Activated naive CD8-positive, alpha-beta T cell treated with anti-CD3 and anti-CD28 coated beads, Interleukin-2, amount 10 ng/mL, durations not matched to agents 7 days and 5 days (primary cell): ENCODE results near the gene CD177. TPM values are rescaled to one million over a fixed set of nuclear protein-coding genes. Genes with fewer than 3 reads are reported as not detected.
"Not testable (repeated sequence)": the region's sequence is repeated elsewhere in the genome, so short reads cannot be mapped to it uniquely, and the experiment has no call there.

Source experiments
- ATAC-seq: fragments of 150-1000 bp; cut with Tn5 transposase; one replicate; pipeline ENCODE4 v1.10.0; 2021; ENCODE audit warnings: low read depth, moderate library complexity
- POLR2A ChIA-PET: fragments of 350-600 bp; sonication (Branson Sonifier 250); formaldehyde crosslinking; loops from one replicate; lab custom pipeline; 2021; ENCODE audit warnings: antibody characterized with exemption; lab: Charles Lee
- DNase-seq: peaks from one replicate; pipeline ENCODE4 v3.0.0; 2021
- H3K27ac Mint-ChIP-seq: one replicate; pipeline ENCODE4 v1.8.0; 2022; ENCODE audit warnings: mild to moderate bottlenecking, mixed read lengths
- H3K27me3 Mint-ChIP-seq: one replicate; pipeline ENCODE4 v1.8.0; 2022; ENCODE audit warnings: mild to moderate bottlenecking, moderate library complexity, mixed read lengths
- H3K36me3 Mint-ChIP-seq: one replicate; pipeline ENCODE4 v1.8.0; 2021; ENCODE audit warnings: mild to moderate bottlenecking, mixed read lengths
- H3K4me1 Mint-ChIP-seq: one replicate; pipeline ENCODE4 v1.8.0; 2021; ENCODE audit warnings: mixed read lengths
- H3K4me3 Mint-ChIP-seq: one replicate; pipeline ENCODE4 v1.8.0; 2022; ENCODE audit warnings: mild to moderate bottlenecking, moderate library complexity, mixed read lengths
- H3K9me3 Mint-ChIP-seq: one replicate; pipeline ENCODE4 v1.8.0; 2021; ENCODE audit warnings: mixed read lengths
- total RNA-seq, 2 experiments: library from RNA; stranded (reverse); gene quantifications; one replicate each; pipeline ENCODE4 v1.2.3, GENCODE V29; 2021

The CD177 gene
- total RNA-seq, 2 experiments from 2014 or later: not detected

- ATAC-seq: no peak
- POLR2A ChIA-PET: no interaction called here
- H3K4me3 Mint-ChIP-seq: no peak overlapping the region
- no peak overlapping the region for H3K27ac Mint-ChIP-seq
- no peaks in the 10 kb centered on the region for H3K36me3 Mint-ChIP-seq
- no peaks in the 10 kb centered on the region for H3K27me3 Mint-ChIP-seq
- no peaks in the 10 kb centered on the region for H3K4me1 Mint-ChIP-seq
- H3K9me3 Mint-ChIP-seq: no peaks in the 10 kb centered on the region
- DNase-seq: no peak
Observed at GRCh38 chr19:43372462-43372861, 19.0 kb downstream of the CD177 start.

DNA sequence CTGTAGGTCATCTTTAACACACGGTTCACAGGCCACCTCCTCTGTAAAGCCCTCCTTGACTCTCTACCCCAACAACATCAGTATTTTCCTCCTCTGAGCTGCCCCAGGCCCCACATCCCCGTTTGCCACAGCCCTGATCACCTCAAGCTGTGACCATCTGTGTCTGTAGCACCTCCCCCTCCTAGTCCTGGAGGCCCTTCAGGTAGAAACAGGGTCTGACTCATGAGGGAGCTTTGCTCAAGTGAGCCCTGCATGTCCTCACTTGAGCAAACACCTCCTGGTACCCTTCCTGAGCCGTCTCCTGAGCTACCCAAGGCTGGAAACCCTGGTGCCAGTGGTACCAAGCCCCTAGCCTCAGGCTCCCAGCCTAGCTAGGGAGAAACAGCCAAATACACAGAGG lies 24.1 kb downstream of the CD177 start:
- H3K4me1 Mint-ChIP-seq, H3K36me3 Mint-ChIP-seq, H3K27ac Mint-ChIP-seq, H3K27me3 Mint-ChIP-seq, H3K4me3 Mint-ChIP-seq, H3K9me3 Mint-ChIP-seq, ATAC-seq, POLR2A ChIA-PET, DNase-seq: not testable (repeated sequence)

GRCh38 chr19:43380008-43380407 lies 26.5 kb downstream of the CD177 start:
- no peak overlapping the region for H3K4me3 Mint-ChIP-seq
- POLR2A ChIA-PET: no interaction called here
- H3K9me3 Mint-ChIP-seq: no peaks in the 10 kb centered on the region
- peaks cover 6% of the 10 kb centered on the region for H3K27me3 Mint-ChIP-seq
- no peak overlapping the region for H3K27ac Mint-ChIP-seq
- no peaks in the 10 kb centered on the region for H3K36me3 Mint-ChIP-seq
- ATAC-seq (no peak), DNase-seq (no peak)
- H3K4me1 Mint-ChIP-seq: peaks cover 2% of the 10 kb centered on the region

- POLR2A ChIA-PET: no interaction called here
- H3K4me3 Mint-ChIP-seq: no peak overlapping the region
- ATAC-seq (no peak), DNase-seq (no peak)
- H3K27ac Mint-ChIP-seq: no peak overlapping the region
- no peaks in the 10 kb centered on the region for H3K36me3 Mint-ChIP-seq
- peaks cover 2% of the 10 kb centered on the region for H3K4me1 Mint-ChIP-seq
- H3K9me3 Mint-ChIP-seq: no peaks in the 10 kb centered on the region
- H3K27me3 Mint-ChIP-seq: peaks cover 6% of the 10 kb centered on the region
Observed at GRCh38 chr19:43380771-43381386, 27.4 kb downstream of the CD177 start.

DNA sequence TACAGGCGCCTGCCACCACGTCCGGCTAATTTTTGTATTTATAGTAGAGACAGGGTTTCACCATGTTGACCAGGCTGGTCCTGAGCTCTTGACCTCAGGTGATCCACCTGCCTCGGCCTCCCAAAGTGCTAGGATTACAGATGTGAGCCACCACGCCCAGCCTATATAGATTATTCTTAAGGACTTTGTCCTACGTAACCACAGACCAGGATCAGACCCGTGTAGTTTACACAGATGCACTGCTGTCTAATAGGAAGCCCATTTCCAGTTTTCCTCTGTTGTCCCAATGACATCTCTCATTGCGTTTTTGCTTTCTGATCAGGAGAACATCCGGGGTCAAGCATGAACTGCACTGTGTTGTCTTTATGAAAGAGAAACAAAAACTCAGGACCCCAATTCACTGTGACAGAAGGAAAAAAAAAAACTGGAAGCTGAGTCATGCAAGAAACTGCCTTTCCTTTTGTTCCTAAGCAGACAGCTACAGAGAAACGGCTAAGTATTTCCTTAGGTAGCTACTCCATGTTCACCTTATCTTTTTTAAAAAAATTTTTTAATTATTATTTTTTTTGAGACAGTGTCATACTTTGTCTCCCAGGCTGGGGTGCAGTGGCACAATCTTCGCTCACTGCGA lies 29.2 kb downstream of the CD177 start:
- POLR2A ChIA-PET, ATAC-seq, DNase-seq: not testable (repeated sequence)

DNA sequence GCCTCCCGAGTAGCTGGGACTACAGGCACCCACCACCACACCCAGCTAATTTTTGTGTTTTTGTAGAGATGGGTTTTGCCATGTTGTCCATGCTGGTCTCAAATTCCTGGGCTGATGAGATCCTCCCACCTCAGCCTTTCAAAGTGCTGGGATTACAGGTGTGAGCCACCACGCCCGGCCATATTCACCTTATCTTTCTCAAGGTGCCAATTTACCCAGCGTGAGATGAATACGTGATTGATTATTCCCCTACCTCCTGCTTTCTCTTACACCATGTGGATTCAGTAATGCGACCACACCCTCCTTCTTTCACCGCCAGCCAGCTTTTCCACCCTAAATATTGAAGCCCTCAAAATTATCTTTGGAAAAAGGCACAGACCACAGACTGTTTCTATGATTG lies 29.8 kb downstream of the CD177 start:
- POLR2A ChIA-PET, DNase-seq: not testable (repeated sequence)

More for the DNA sequence above, 29.2 kb downstream of the CD177 start:
- H3K4me3 Mint-ChIP-seq, H3K9me3 Mint-ChIP-seq, H3K27me3 Mint-ChIP-seq, H3K36me3 Mint-ChIP-seq, H3K27ac Mint-ChIP-seq, H3K4me1 Mint-ChIP-seq: not testable (repeated sequence)

GRCh38 chr19:43383759-43384158 lies 30.3 kb downstream of the CD177 start:
- H3K36me3 Mint-ChIP-seq, H3K27ac Mint-ChIP-seq, ATAC-seq, DNase-seq, H3K4me1 Mint-ChIP-seq, H3K9me3 Mint-ChIP-seq, POLR2A ChIA-PET, H3K4me3 Mint-ChIP-seq, H3K27me3 Mint-ChIP-seq: not testable (repeated sequence)

More for the DNA sequence above, 29.8 kb downstream of the CD177 start:
- H3K4me1 Mint-ChIP-seq, H3K36me3 Mint-ChIP-seq, H3K27me3 Mint-ChIP-seq, H3K9me3 Mint-ChIP-seq, ATAC-seq, H3K4me3 Mint-ChIP-seq, H3K27ac Mint-ChIP-seq: not testable (repeated sequence)

DNA sequence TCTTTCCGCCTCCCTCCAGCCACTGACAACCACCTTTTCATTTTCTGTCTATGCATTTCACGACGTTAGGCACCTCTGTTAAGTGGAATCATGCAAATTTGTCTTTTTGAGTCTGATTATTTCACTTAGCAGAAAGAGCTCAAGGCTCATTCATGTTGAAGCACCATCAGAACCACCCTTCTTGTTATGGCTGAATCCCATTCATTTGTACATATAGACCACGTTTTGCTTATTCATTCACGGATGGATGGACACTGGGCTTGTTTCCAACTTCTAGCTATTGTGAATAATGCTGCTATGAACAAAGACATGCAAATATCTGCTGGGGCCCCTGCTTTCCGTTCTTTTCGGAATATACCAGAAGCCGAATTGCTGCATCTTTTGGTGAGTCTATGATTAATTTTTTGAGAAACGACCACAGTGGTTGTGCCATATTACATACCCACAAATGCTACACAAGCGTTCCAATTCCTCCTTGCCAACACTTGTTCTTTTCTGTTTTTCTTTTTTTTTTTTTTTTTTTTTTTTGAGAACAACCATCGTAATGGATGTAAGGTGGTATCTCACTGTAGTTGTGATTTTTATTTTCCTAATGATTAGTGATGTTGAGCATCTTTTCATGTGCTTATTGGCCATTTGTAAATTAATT lies 37.5 kb downstream of the CD177 start:
- not testable (repeated sequence) for H3K27me3 Mint-ChIP-seq

DNA sequence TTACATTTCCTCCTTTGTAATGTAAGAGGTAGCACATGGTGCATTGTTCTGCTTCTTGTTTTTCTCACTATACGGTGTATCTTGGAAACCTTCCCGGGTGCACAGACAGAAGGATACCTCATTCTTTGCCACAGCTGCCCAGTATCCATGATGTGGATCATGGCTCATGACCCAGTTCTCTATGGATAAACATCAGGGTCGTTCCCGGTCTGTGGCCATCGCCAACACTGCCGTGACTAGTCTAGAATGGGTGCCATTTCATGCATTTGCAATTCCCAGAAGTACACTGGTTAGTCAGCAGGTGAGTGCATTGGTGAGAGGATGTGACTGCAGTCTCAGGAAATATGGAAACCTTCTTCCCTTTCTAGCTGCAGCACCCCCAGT lies 38.1 kb downstream of the CD177 start:
- H3K27ac Mint-ChIP-seq, H3K27me3 Mint-ChIP-seq, H3K36me3 Mint-ChIP-seq, H3K9me3 Mint-ChIP-seq, DNase-seq, ATAC-seq, POLR2A ChIA-PET, H3K4me1 Mint-ChIP-seq, H3K4me3 Mint-ChIP-seq: not testable (repeated sequence)

More for the DNA sequence above, 37.5 kb downstream of the CD177 start:
- ATAC-seq, H3K4me1 Mint-ChIP-seq, DNase-seq, POLR2A ChIA-PET, H3K36me3 Mint-ChIP-seq, H3K9me3 Mint-ChIP-seq, H3K27ac Mint-ChIP-seq, H3K4me3 Mint-ChIP-seq: not testable (repeated sequence)

- H3K27ac Mint-ChIP-seq, DNase-seq, H3K4me1 Mint-ChIP-seq, ATAC-seq, H3K9me3 Mint-ChIP-seq, POLR2A ChIA-PET, H3K4me3 Mint-ChIP-seq, H3K27me3 Mint-ChIP-seq, H3K36me3 Mint-ChIP-seq: not testable (repeated sequence)
Observed at GRCh38 chr19:43393501-43393900, 40.0 kb downstream of the CD177 start.

GRCh38 chr19:43395561-43395960 lies 42.1 kb downstream of the CD177 start:
- no peaks in the 10 kb centered on the region for H3K4me1 Mint-ChIP-seq

GRCh38 chr19:43406297-43406696 lies 52.8 kb downstream of the CD177 start:
- no peak overlapping the region for H3K27ac Mint-ChIP-seq
- H3K4me3 Mint-ChIP-seq: no peak overlapping the region
- H3K27me3 Mint-ChIP-seq: peaks cover 3% of the 10 kb centered on the region
- DNase-seq (no peak), ATAC-seq (no peak)
- H3K4me1 Mint-ChIP-seq: no peaks in the 10 kb centered on the region
- no peaks in the 10 kb centered on the region for H3K36me3 Mint-ChIP-seq
- no peaks in the 10 kb centered on the region for H3K9me3 Mint-ChIP-seq
- POLR2A ChIA-PET: interaction anchor here (0.6 to 0.7 kb wide), 2 partner anchors 189 to 258 kb away, joined by 3 to 4 read pairs; no protein-coding TSS in a partner anchor

More at GRCh38 chr19:43395561-43395960, 42.1 kb downstream of the CD177 start:
- DNase-seq (no peak), ATAC-seq (no peak)
- Mint-ChIP-seq H3K27ac (no peak overlapping the region), H3K36me3 (no peaks in the 10 kb centered on the region), H3K4me3 (no peak overlapping the region), H3K9me3 (no peaks in the 10 kb centered on the region), H3K27me3 (peaks cover 8% of the 10 kb centered on the region)
- POLR2A ChIA-PET: no interaction called here

DNA sequence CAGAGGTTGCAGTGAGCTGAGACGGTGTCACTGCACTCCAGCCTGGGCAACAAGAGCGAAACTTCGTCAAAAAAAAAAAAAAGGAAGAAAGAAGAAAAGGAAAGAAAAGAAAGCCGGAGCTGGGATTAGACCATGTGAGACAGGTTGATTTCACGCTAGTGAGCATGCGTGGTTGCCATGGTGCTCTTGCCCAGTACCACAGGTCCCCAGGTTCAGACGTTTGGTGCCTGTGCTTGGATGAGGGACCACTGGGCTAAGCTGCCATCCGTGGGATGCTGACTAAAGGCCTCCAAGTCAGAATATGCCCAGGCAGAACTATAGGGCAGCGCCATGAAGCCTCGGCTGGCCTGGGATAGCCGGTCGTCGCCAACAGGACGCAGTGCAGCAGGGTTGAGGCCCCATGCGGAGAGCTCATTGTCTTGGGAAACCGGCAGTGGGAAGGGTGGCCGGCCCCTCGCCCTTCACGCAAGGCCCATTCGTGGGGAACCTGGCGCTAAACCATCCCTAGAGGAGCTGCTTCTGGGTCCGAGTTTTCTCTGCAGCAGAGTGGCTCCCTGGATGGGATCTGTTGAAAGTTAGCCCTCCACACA lies 54.0 kb downstream of the CD177 start:
- H3K4me1 Mint-ChIP-seq: no peaks in the 10 kb centered on the region
- POLR2A ChIA-PET: no interaction called here
- peaks cover 3% of the 10 kb centered on the region for H3K27me3 Mint-ChIP-seq
- no peaks in the 10 kb centered on the region for H3K9me3 Mint-ChIP-seq
- DNase-seq (no peak), ATAC-seq (no peak)
- no peak overlapping the region for H3K4me3 Mint-ChIP-seq
- no peak overlapping the region for H3K27ac Mint-ChIP-seq
- H3K36me3 Mint-ChIP-seq: no peaks in the 10 kb centered on the region
